Neural cell (in vitro differentiated cells): ENCODE measurements around the gene CMTM6. TPM values are rescaled to one million over a fixed set of nuclear protein-coding genes. Genes with fewer than 3 reads are reported as not detected.

ENCODE experiments used
- H2AFZ ChIP-seq: fragments of 200-600, 300-800 bp; sonication (generic), shearing (Covaris generic); 2 replicates; pipeline ENCODE4 v1.6.0; 2014; ENCODE audit warnings: low read depth, mild to moderate bottlenecking, antibody characterized with exemption, low read length, moderate library complexity
- H3F3A ChIP-seq: fragments of 200-600 bp; shearing (Covaris generic); 2 replicates; pipeline ENCODE4 v1.6.1; 2016; ENCODE audit warnings: mild to moderate bottlenecking, moderate library complexity, mixed read lengths, antibody characterized with exemption, low read length; ENCODE audit not compliant: insufficient read depth, poor library complexity, severe bottlenecking
- H3K27ac ChIP-seq: fragments of 200-600, 300-800 bp; sonication (generic), shearing (Covaris generic); 2 replicates; pipeline ENCODE4 v1.5.1; 2014; ENCODE audit warnings: mild to moderate bottlenecking, low read length, moderate library complexity
- H3K27me3 ChIP-seq: fragments of 300-800, 200-600 bp; sonication (generic), shearing (Covaris generic); 2 replicates; pipeline ENCODE4 v1.6.0; 2014; ENCODE audit warnings: mild to moderate bottlenecking, low read depth, low read length, moderate library complexity; ENCODE audit not compliant: insufficient read depth
- H3K36me3 ChIP-seq: fragments of 300-800, 200-600 bp; sonication (generic), shearing (Covaris generic); 2 replicates; pipeline ENCODE4 v1.5.1; 2014; ENCODE audit warnings: mild to moderate bottlenecking, antibody characterized with exemption, low read length, moderate library complexity; ENCODE audit not compliant: insufficient read depth
- H3K4me2 ChIP-seq: fragments of 300-800, 200-600 bp; sonication (generic), shearing (Covaris generic); 2 replicates; pipeline ENCODE4 v1.6.0; 2014; ENCODE audit warnings: mild to moderate bottlenecking, low read length
- H3K4me3 ChIP-seq: fragments of 300-800, 200-600 bp; sonication (generic), shearing (Covaris generic); 2 replicates; pipeline ENCODE4 v1.5.1; 2014; ENCODE audit warnings: mild to moderate bottlenecking, low read length, moderate library complexity
- H3K79me2 ChIP-seq: fragments of 200-600 bp; shearing (Covaris generic); replicated peaks from 2 replicates; pipeline ENCODE4 v1.6.0; 2014; ENCODE audit warnings: mild to moderate bottlenecking, low read length, moderate library complexity; ENCODE audit not compliant: insufficient read depth
- H3K9ac ChIP-seq: fragments of 300-800, 200-600 bp; sonication (generic), shearing (Covaris generic); 2 replicates; pipeline ENCODE4 v1.6.1; 2016; ENCODE audit warnings: mild to moderate bottlenecking, low read length, mixed read lengths
- H3K9me2 ChIP-seq: fragments of 200-600 bp; shearing (Covaris generic); 2 replicates; pipeline ENCODE4 v1.6.1; 2016; ENCODE audit warnings: mild to moderate bottlenecking, low read length, mixed read lengths; ENCODE audit not compliant: insufficient read depth
- H3K9me3 ChIP-seq: fragments of 200-600, 300-800 bp; sonication (generic), shearing (Covaris generic); 2 replicates; pipeline ENCODE4 v1.6.1; 2016; ENCODE audit warnings: mild to moderate bottlenecking, mixed run types, low read length, moderate library complexity, mixed read lengths
- H4K20me1 ChIP-seq: fragments of 200-600 bp; shearing (Covaris generic); 2 replicates; pipeline ENCODE4 v1.6.1; 2016; ENCODE audit warnings: mild to moderate bottlenecking, mixed run types; ENCODE audit not compliant: insufficient read depth
- CTCF ChIP-seq: fragments of 450-650 bp; IDR thresholded peaks from 2 replicates; pipeline ENCODE4 v1.5.1; 2014; ENCODE audit warnings: antibody characterized with exemption, mild to moderate bottlenecking, moderate library complexity; ENCODE audit not compliant: poor library complexity, severe bottlenecking
- EZH2 ChIP-seq: fragments of 200-600, 300-800 bp; shearing (Covaris generic), sonication (generic); IDR thresholded peaks from 2 replicates; pipeline ENCODE4 v1.6.1; 2014; ENCODE audit warnings: antibody characterized with exemption, low read length, borderline replicate concordance, mild to moderate bottlenecking; ENCODE audit not compliant: insufficient read depth, poor library complexity, severe bottlenecking
- POLR2AphosphoS5 ChIP-seq: IDR thresholded peaks from 2 replicates; pipeline ENCODE4 v1.6.1; 2012
- RAD21 ChIP-seq: fragments of 450-650 bp; conservative IDR thresholded peaks from 2 replicates; pipeline ENCODE4 v1.6.1; 2014; ENCODE audit warnings: antibody characterized with exemption, mild to moderate bottlenecking, moderate library complexity
- SMC3 ChIP-seq: fragments of 450-650 bp; conservative IDR thresholded peaks from 2 replicates; pipeline ENCODE4 v1.6.1; 2014; ENCODE audit warnings: antibody characterized with exemption, mild to moderate bottlenecking, moderate library complexity; ENCODE audit not compliant: poor library complexity
- TAF1 ChIP-seq: IDR thresholded peaks from 2 replicates; pipeline ENCODE4 v1.6.1; 2012; ENCODE audit warnings: low read depth
- polyA plus RNA-seq: library from polyadenylated mRNA; depleted of rRNA; stranded (reverse); fragments of >200 nt; gene quantifications from 2 replicates; pipeline ENCODE4 v1.2.3, GENCODE V29; 2014
- TF ChIP-seq, protein P1 (sequence below): IDR thresholded peaks from 2 replicates; pipeline ENCODE4 v1.6.1; 2012; ENCODE audit warnings: borderline replicate concordance

Gene CMTM6
- polyA plus RNA-seq, 1 donor from 2014 or later, result 12.8 TPM

DNA sequence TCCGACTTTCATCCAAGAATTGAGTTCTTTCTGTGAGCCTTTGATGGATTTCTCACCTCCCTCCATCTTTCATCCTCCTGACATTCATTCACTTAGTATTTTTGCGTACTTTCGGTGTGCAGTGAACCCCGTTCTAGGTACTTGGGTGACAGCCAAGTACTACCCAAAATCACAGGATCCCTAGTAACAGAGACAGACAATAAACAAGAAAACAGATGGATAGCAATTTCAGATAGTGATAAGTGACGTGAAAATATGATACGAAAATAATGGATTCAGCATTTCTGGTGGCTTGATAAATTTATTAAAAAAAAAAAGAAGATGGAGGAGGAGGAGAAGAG is 264 bp upstream of the CMTM6 start:
- Histone ChIP-seq H3K27me3 (no peaks in the 10 kb centered on the region), H3K27ac (no peak overlapping the region)

DNA sequence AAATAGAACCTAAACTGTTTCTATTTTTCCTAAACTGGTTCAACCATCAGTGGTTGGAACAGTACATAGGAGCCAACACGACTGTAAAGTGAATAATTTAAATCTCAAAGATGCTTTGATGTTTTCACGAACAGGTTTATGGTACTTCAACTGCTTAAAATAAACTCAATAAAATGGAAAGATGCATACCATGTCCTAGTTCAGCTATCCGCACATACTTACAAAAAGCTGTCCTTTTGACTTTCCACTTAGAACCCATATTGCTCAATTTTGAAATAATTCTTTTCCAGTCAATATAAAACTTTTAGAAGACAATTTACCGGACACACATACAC is 902 bp downstream of the CMTM6 start:
- Histone ChIP-seq H3K79me2 (peaks cover 18% of the 10 kb centered on the region), H3F3A (no peaks in the 10 kb centered on the region), H3K9me3 (no peaks in the 10 kb centered on the region), H3K27ac (peak overlapping the region; percentile 56), H3K4me3 (peak overlapping the region; percentile 97), H3K4me2 (peak overlapping the region; percentile 45), H3K36me3 (no peaks in the 10 kb centered on the region), H3K27me3 (no peaks in the 10 kb centered on the region), H4K20me1 (no peaks in the 10 kb centered on the region), H2AFZ (peak overlapping the region; percentile 65), H3K9ac (peak overlapping the region; percentile 74), H3K9me2 (no peaks in the 10 kb centered on the region)
- TF ChIP-seq SMC3 (no peak), EZH2 (no peak), RAD21 (no peak), CTCF (no peak)
- TF ChIP-seq, protein P1, sequence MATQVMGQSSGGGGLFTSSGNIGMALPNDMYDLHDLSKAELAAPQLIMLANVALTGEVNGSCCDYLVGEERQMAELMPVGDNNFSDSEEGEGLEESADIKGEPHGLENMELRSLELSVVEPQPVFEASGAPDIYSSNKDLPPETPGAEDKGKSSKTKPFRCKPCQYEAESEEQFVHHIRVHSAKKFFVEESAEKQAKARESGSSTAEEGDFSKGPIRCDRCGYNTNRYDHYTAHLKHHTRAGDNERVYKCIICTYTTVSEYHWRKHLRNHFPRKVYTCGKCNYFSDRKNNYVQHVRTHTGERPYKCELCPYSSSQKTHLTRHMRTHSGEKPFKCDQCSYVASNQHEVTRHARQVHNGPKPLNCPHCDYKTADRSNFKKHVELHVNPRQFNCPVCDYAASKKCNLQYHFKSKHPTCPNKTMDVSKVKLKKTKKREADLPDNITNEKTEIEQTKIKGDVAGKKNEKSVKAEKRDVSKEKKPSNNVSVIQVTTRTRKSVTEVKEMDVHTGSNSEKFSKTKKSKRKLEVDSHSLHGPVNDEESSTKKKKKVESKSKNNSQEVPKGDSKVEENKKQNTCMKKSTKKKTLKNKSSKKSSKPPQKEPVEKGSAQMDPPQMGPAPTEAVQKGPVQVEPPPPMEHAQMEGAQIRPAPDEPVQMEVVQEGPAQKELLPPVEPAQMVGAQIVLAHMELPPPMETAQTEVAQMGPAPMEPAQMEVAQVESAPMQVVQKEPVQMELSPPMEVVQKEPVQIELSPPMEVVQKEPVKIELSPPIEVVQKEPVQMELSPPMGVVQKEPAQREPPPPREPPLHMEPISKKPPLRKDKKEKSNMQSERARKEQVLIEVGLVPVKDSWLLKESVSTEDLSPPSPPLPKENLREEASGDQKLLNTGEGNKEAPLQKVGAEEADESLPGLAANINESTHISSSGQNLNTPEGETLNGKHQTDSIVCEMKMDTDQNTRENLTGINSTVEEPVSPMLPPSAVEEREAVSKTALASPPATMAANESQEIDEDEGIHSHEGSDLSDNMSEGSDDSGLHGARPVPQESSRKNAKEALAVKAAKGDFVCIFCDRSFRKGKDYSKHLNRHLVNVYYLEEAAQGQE, result no peak

More for the DNA sequence above, 264 bp upstream of the CMTM6 start:
- Histone ChIP-seq H3K9me3 (no peaks in the 10 kb centered on the region), H3K4me2 (peak overlapping the region; percentile 85), H3K79me2 (peaks cover 18% of the 10 kb centered on the region), H3F3A (no peaks in the 10 kb centered on the region), H4K20me1 (no peaks in the 10 kb centered on the region), H3K4me3 (peak overlapping the region; percentile 97), H2AFZ (peak overlapping the region; percentile 65), H3K36me3 (no peaks in the 10 kb centered on the region), H3K9me2 (no peaks in the 10 kb centered on the region), H3K9ac (peak overlapping the region; percentile 74)
- TF ChIP-seq CTCF (no peak), SMC3 (no peak), EZH2 (no peak), POLR2AphosphoS5 (no peak), TAF1 (no peak)
- TF ChIP-seq, protein P1, result no peak
